HEK293 (cell line): ENCODE data around the gene DMAC2L.

Experiments used
- CTCF ChIA-PET: fragments of 350-600 bp; formaldehyde crosslinking; extraction: SDS; loops from one replicate; lab custom pipeline; 2021; ENCODE audit warnings: antibody characterized with exemption; lab: Yijun Ruan, JAX
- POLR2A ChIA-PET: fragments of 300-600 bp; formaldehyde crosslinking; extraction: SDS; loops from one replicate; lab custom pipeline; 2020; ENCODE audit warnings: antibody characterized with exemption, inconsistent platforms; lab: Yijun Ruan, JAX
- H3K27ac ChIP-seq: fragments of 200-500 bp; sonication (Bioruptor generic); 2 replicates; pipeline ENCODE4 v1.5.1; 2014; ENCODE audit warnings: low read depth, low read length, control low read depth, inconsistent platforms; ENCODE audit errors: extremely low read depth
- H3K36me3 ChIP-seq, 2 experiments: fragments of 200-500 bp in 1 of 2; sonication (Bioruptor generic) in 1 of 2; 1 replicate in 1 of 2; 2 replicates in 1 of 2; pipeline ENCODE4 v1.5.1; 2014 to 2017; ENCODE audit warnings: inconsistent platforms in 2 of 2, low read length in 2 of 2; ENCODE audit not compliant: control insufficient read depth in 2 of 2, insufficient read depth in 1 of 2
- H3K4me1 ChIP-seq: fragments of 200-500 bp; sonication (Bioruptor generic); 2 replicates; pipeline ENCODE4 v1.5.1; 2014; ENCODE audit warnings: mild to moderate bottlenecking, low read length, inconsistent platforms; ENCODE audit not compliant: control insufficient read depth, insufficient read depth
- H3K4me3 ChIP-seq: 2 replicates; pipeline ENCODE4 v1.5.1; 2011; ENCODE audit warnings: low read depth, mild to moderate bottlenecking, control low read depth, low read length, moderate library complexity
- H3K9me3 ChIP-seq: fragments of 200-500 bp; sonication (Bioruptor generic); 2 replicates; pipeline ENCODE4 v1.5.1; 2014; ENCODE audit warnings: low read depth, low read length, inconsistent platforms; ENCODE audit not compliant: control insufficient read depth, insufficient read depth
- OSR2 ChIP-seq: fragments of 450-650 bp; formaldehyde crosslinking; IDR thresholded peaks from 2 replicates; pipeline ENCODE4 v1.5.1; 2016; ENCODE audit warnings: missing biosample characterization, missing genetic modification characterization
- PRDM4 ChIP-seq: fragments of 450-650 bp; formaldehyde crosslinking; IDR thresholded peaks from 2 replicates; pipeline ENCODE4 v1.5.1; 2017; ENCODE audit warnings: missing biosample characterization, missing genetic modification characterization
- RBAK ChIP-seq: fragments of 450-650 bp; formaldehyde crosslinking; IDR thresholded peaks from 2 replicates; pipeline ENCODE4 v1.5.1; 2016; ENCODE audit warnings: missing biosample characterization, missing genetic modification characterization
- SP2 ChIP-seq: fragments of 450-650 bp; formaldehyde crosslinking; IDR thresholded peaks from 2 replicates; pipeline ENCODE4 v1.5.1; 2016; ENCODE audit warnings: missing biosample characterization, missing genetic modification characterization
- TRIM28 ChIP-seq: IDR thresholded peaks from 2 replicates; pipeline ENCODE4 v1.6.1; 2011; ENCODE audit warnings: low read length, control low read depth, borderline replicate concordance
- ZBTB17 ChIP-seq: fragments of 450-650 bp; formaldehyde crosslinking; IDR thresholded peaks from 2 replicates; pipeline ENCODE4 v1.5.1; 2016; ENCODE audit warnings: missing biosample characterization, missing genetic modification characterization
- ZFHX2 ChIP-seq: fragments of 450-650 bp; formaldehyde crosslinking; conservative IDR thresholded peaks from 2 replicates; pipeline ENCODE4 v1.5.1; 2016; ENCODE audit warnings: missing biosample characterization, missing genetic modification characterization
- ZFP3 ChIP-seq: fragments of 450-650 bp; formaldehyde crosslinking; IDR thresholded peaks from 2 replicates; pipeline ENCODE4 v1.5.1; 2016; ENCODE audit warnings: low read depth, missing biosample characterization, missing genetic modification characterization
- ZNF132 ChIP-seq: fragments of 450-650 bp; formaldehyde crosslinking; IDR thresholded peaks from 2 replicates; pipeline ENCODE4 v1.5.1; 2017; ENCODE audit warnings: missing biosample characterization, missing genetic modification characterization, borderline replicate concordance
- ZNF202 ChIP-seq: fragments of 450-650 bp; formaldehyde crosslinking; IDR thresholded peaks from 2 replicates; pipeline ENCODE4 v1.5.1; 2016; ENCODE audit warnings: missing biosample characterization, missing genetic modification characterization, borderline replicate concordance
- ZNF335 ChIP-seq: fragments of 450-650 bp; formaldehyde crosslinking; conservative IDR thresholded peaks from 2 replicates; pipeline ENCODE4 v1.5.1; 2016; ENCODE audit warnings: missing biosample characterization, missing genetic modification characterization
- ZNF341 ChIP-seq: fragments of 450-650 bp; formaldehyde crosslinking; IDR thresholded peaks from 2 replicates; pipeline ENCODE4; 2016; ENCODE audit warnings: low read depth, missing biosample characterization, missing genetic modification characterization
- ZNF426 ChIP-seq: fragments of 450-650 bp; formaldehyde crosslinking; IDR thresholded peaks from 2 replicates; pipeline ENCODE4 v1.5.1; 2017; ENCODE audit warnings: missing biosample characterization, missing genetic modification characterization, mild to moderate bottlenecking, inconsistent platforms, moderate library complexity
- ZNF707 ChIP-seq: fragments of 450-650 bp; formaldehyde crosslinking; IDR thresholded peaks from 2 replicates; pipeline ENCODE4 v1.5.1; 2016; ENCODE audit warnings: missing biosample characterization, missing genetic modification characterization
- ZNF768 ChIP-seq: fragments of 450-650 bp; formaldehyde crosslinking; IDR thresholded peaks from 2 replicates; pipeline ENCODE4 v1.5.1; 2018; ENCODE audit warnings: missing biosample characterization, mild to moderate bottlenecking, missing genetic modification characterization
- ZNF776 ChIP-seq: fragments of 450-650 bp; formaldehyde crosslinking; IDR thresholded peaks from 2 replicates; pipeline ENCODE4 v1.5.0; 2017; ENCODE audit warnings: missing biosample characterization, missing genetic modification characterization, borderline replicate concordance
- ZNF785 ChIP-seq: fragments of 450-650 bp; formaldehyde crosslinking; IDR thresholded peaks from 2 replicates; pipeline ENCODE4 v1.5.1; 2016; ENCODE audit warnings: missing biosample characterization, missing genetic modification characterization
- ZSCAN16 ChIP-seq: fragments of 450-650 bp; formaldehyde crosslinking; IDR thresholded peaks from 2 replicates; pipeline ENCODE4 v1.5.1; 2016; ENCODE audit warnings: missing biosample characterization, missing genetic modification characterization
- TF ChIP-seq, protein P1 (sequence below): fragments of 450-650 bp; formaldehyde crosslinking; optimal IDR thresholded peaks from 2 replicates; pipeline ENCODE3; 2016; ENCODE audit warnings: missing biosample characterization, mild to moderate bottlenecking, missing genetic modification characterization
- TF ChIP-seq, protein P2 (sequence below): fragments of 450-650 bp; formaldehyde crosslinking; conservative IDR thresholded peaks from 2 replicates; pipeline ENCODE4 v1.5.1; 2016; ENCODE audit warnings: low read depth, missing biosample characterization, missing genetic modification characterization
- TF ChIP-seq, protein P3 (sequence below): fragments of 450-650 bp; formaldehyde crosslinking; conservative IDR thresholded peaks from 2 replicates; pipeline ENCODE4 v1.5.1; 2016; ENCODE audit warnings: low read depth, missing biosample characterization, missing genetic modification characterization

Gene DMAC2L

DNA sequence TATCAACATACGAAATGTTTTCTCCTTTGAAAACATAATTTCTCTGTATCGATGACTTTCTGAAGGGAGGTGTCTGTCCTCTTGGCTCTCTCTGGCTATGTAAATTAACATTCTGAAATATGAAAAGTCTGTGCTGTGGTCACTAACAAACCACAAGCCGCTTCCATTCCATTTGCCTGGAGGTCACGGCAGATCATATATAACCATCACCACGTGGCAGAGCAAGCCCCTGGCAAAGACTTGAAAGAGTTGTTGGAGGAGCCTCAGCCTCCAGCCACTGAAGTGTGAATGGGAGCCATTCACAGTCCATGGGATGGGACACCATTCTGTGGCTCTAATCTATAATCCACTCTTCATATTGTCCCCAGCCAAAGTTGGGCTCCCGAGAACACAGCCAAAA, 45.0 kb downstream of the DMAC2L start (continued):
- TF ChIP-seq ZNF132 (tag by site-specific recombination), result no peak
- TF ChIP-seq, all 188 proteins: peak for 0

DNA sequence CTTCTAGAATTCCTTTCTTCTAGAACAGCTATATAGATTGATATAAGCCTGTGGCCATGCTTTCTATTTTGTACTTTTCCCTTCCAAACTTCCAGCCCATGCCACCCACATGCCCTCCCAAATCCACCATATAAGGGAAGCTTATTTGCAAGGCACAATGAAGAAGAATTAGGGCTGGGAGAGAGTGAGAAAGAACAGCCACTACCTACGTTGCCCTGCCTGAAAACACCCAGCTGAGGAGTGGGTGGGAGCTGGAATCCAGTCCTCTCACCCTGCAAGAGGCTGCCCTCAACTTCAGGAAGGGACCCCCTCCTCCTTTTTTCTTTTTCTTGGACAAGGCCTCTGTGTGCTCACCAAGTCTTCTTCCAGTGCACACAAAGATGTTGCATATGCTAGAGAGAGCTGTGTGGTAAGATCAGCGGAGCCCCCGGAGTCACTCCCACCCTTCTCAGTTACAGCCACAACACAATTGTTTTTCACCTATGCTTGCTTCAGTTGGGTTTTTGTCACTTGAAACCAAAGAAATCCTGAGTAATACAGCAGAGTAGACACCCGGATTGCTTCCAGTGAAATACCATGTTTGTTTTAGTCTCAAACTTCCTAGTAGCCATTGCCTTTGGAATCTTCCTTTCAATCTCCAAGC, 45.8 kb downstream of the DMAC2L start:
- Histone ChIP-seq H3K4me1 (peaks cover under 1% of the 10 kb centered on the region), H3K36me3 (no peaks in the 10 kb centered on the region), H3K9me3 (no peaks in the 10 kb centered on the region), H3K4me3 (no peak overlapping the region), H3K27ac (no peak overlapping the region)
- TF ChIP-seq OSR2 (tag by site-specific recombination) (no peak), ZSCAN16 (tag by site-specific recombination) (no peak), ZFHX2 (peak; percentile 40), PRDM4 (no peak), ZNF202 (tag by site-specific recombination) (no peak)
- ChIA-PET CTCF (interaction anchor here (0.7 kb wide), 1 partner anchor 9 kb away, joined by 6 read pairs; no protein-coding TSS in a partner anchor), POLR2A (no interaction called here)

DNA sequence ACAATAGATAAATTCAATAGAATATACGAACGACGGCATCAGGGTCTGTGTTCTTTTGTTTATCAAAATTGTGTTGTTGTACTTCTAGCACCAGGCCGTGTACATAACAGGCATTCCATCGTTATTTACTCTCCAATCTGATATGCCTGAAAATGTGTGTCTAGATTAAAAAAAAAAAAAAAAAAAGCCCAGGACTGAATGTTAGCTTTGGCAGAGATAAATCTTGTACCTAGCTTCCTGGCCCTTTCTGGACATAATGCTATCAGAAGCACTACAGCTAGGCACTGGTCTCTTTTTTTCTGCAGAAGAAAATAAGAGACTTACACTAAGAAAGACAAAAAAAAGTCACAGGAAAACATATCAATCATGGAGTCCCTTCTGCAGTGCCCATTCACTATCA, 47.5 kb downstream of the DMAC2L start:
- H3K36me3 ChIP-seq, result no peaks in the 10 kb centered on the region
- ChIA-PET POLR2A (interaction anchor here (0.6 kb wide), 1 partner anchor 511 kb away, joined by 3 read pairs; no protein-coding TSS in a partner anchor), CTCF (interaction anchor here (0.5 to 0.7 kb wide), 2 partner anchors 615 to 1433 kb away, joined by 3 read pairs; no protein-coding TSS in a partner anchor)
- H3K4me3 ChIP-seq, result no peak overlapping the region
- no peaks in the 10 kb centered on the region for H3K9me3 ChIP-seq
- no peak overlapping the region for H3K27ac ChIP-seq
- no peaks in the 10 kb centered on the region; the same call in 1 of the 2 replicates for H3K4me1 ChIP-seq
- TF ChIP-seq ZBTB17 (tag by site-specific recombination) (no peak), ZNF785 (no peak), ZNF426 (tag by site-specific recombination) (no peak), ZNF341 (tag by site-specific recombination) (no peak), ZNF776 (tag by site-specific recombination) (no peak), ZNF707 (tag by site-specific recombination) (no peak), ZNF335 (tag by site-specific recombination) (no peak), SP2 (tag by site-specific recombination) (no peak), TRIM28 (no peak), ZNF768 (tag by site-specific recombination) (no peak), ZFP3 (tag by site-specific recombination) (no peak), RBAK (tag by site-specific recombination) (no peak)
- TF ChIP-seq, protein P1, sequence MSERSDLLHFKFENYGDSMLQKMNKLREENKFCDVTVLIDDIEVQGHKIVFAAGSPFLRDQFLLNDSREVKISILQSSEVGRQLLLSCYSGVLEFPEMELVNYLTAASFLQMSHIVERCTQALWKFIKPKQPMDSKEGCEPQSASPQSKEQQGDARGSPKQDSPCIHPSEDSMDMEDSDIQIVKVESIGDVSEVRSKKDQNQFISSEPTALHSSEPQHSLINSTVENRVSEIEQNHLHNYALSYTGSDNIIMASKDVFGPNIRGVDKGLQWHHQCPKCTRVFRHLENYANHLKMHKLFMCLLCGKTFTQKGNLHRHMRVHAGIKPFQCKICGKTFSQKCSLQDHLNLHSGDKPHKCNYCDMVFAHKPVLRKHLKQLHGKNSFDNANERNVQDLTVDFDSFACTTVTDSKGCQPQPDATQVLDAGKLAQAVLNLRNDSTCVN (tag by site-specific recombination), result no peak
- TF ChIP-seq, protein P2, sequence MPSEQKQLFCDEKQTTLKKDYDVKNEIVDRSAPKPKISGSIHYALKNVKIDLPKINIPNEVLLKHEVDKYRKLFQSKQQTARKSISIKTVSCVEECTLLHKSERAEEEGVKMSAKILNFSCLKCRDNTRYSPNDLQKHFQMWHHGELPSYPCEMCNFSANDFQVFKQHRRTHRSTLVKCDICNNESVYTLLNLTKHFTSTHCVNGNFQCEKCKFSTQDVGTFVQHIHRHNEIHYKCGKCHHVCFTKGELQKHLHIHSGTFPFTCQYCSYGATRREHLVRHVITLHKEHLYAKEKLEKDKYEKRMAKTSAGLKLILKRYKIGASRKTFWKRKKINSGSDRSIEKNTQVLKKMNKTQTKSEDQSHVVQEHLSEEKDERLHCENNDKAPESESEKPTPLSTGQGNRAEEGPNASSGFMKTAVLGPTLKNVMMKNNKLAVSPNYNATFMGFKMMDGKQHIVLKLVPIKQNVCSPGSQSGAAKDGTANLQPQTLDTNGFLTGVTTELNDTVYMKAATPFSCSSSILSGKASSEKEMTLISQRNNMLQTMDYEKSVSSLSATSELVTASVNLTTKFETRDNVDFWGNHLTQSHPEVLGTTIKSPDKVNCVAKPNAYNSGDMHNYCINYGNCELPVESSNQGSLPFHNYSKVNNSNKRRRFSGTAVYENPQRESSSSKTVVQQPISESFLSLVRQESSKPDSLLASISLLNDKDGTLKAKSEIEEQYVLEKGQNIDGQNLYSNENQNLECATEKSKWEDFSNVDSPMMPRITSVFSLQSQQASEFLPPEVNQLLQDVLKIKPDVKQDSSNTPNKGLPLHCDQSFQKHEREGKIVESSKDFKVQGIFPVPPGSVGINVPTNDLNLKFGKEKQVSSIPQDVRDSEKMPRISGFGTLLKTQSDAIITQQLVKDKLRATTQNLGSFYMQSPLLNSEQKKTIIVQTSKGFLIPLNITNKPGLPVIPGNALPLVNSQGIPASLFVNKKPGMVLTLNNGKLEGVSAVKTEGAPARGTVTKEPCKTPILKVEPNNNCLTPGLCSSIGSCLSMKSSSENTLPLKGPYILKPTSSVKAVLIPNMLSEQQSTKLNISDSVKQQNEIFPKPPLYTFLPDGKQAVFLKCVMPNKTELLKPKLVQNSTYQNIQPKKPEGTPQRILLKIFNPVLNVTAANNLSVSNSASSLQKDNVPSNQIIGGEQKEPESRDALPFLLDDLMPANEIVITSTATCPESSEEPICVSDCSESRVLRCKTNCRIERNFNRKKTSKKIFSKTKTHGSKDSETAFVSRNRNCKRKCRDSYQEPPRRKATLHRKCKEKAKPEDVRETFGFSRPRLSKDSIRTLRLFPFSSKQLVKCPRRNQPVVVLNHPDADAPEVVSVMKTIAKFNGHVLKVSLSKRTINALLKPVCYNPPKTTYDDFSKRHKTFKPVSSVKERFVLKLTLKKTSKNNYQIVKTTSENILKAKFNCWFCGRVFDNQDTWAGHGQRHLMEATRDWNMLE (tag by site-specific recombination), result no peak
- TF ChIP-seq, protein P3, sequence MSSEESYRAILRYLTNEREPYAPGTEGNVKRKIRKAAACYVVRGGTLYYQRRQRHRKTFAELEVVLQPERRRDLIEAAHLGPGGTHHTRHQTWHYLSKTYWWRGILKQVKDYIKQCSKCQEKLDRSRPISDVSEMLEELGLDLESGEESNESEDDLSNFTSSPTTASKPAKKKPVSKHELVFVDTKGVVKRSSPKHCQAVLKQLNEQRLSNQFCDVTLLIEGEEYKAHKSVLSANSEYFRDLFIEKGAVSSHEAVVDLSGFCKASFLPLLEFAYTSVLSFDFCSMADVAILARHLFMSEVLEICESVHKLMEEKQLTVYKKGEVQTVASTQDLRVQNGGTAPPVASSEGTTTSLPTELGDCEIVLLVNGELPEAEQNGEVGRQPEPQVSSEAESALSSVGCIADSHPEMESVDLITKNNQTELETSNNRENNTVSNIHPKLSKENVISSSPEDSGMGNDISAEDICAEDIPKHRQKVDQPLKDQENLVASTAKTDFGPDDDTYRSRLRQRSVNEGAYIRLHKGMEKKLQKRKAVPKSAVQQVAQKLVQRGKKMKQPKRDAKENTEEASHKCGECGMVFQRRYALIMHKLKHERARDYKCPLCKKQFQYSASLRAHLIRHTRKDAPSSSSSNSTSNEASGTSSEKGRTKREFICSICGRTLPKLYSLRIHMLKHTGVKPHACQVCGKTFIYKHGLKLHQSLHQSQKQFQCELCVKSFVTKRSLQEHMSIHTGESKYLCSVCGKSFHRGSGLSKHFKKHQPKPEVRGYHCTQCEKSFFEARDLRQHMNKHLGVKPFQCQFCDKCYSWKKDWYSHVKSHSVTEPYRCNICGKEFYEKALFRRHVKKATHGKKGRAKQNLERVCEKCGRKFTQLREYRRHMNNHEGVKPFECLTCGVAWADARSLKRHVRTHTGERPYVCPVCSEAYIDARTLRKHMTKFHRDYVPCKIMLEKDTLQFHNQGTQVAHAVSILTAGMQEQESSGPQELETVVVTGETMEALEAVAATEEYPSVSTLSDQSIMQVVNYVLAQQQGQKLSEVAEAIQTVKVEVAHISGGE, result no peak
